ENCODE results near the gene NHLRC2. TPM values are rescaled to one million over a fixed set of nuclear protein-coding genes. Genes with fewer than 3 reads are reported as not detected.
"Not testable (repeated sequence)": the region's sequence is repeated elsewhere in the genome, so short reads cannot be mapped to it uniquely, and the experiment has no call there.

NHLRC2 gene
- polyA plus RNA-seq, 3 donors = 2.8 to 6.9 (median 5.3) TPM

GRCh38 chr10:113825791-113826190 is 28.7 kb upstream of the NHLRC2 start:
- no peak overlapping the region for H3K9ac ChIP-seq (ENCODE audit: insufficient read depth, low read length, poor library complexity, severe bottlenecking)
- H3K36me3 ChIP-seq (replicated peaks in 1 of 2; ENCODE audit: control insufficient read depth in 1 of 2, insufficient read depth in 2 of 2, low read length in 2 of 2) = no peaks in the 10 kb centered on the region
- no peak for TF ChIP-seq CTCF (IDR thresholded peaks at IDR 0.05)
- Mint-ChIP-seq H3K36me3 (no peaks in the 10 kb centered on the region), H3K4me3 (no peak overlapping the region), H3K27ac (no peak overlapping the region), H3K27me3 (ENCODE audit: low read depth in 3 of 3) (no peaks in the 10 kb centered on the region), H3K9me3 (peaks cover 0 to 3% (median 1%) of the 10 kb centered on the region in 7 donors), H3K4me1 (no peaks in the 10 kb centered on the region)
- no peaks in the 10 kb centered on the region for H4K20me1 ChIP-seq (ENCODE audit: insufficient read depth, low read length)
- no peaks in the 10 kb centered on the region for H3K9me3 ChIP-seq (replicated peaks in 1 of 2; ENCODE audit: control insufficient read depth in 1 of 2, insufficient read depth in 1 of 2, low read length in 2 of 2)
- H3K4me1 ChIP-seq (ENCODE audit: control insufficient read depth in 1 of 2, insufficient read depth in 2 of 2, low read length in 2 of 2) = no peaks in the 10 kb centered on the region
- no peaks in the 10 kb centered on the region for H3K27me3 ChIP-seq (ENCODE audit: control insufficient read depth in 2 of 2, insufficient read depth in 2 of 2, low read length in 2 of 2)
- no peak overlapping the region for H3K27ac ChIP-seq (ENCODE audit: low read depth in 1 of 2, low read length in 2 of 2)
- intact Hi-C loops (cut with micrococcal nuclease) = no loop called here
- no peak overlapping the region for H3K4me3 ChIP-seq (replicated peaks in 1 of 3; ENCODE audit: low read depth in 2 of 3, low read length in 3 of 3)
- H3K4me2 ChIP-seq (replicated peaks; ENCODE audit: extremely low read depth, low read length, poor library complexity, severe bottlenecking) = no peak overlapping the region
- no CpG with 5 or more reads among the region's 2 CpGs for WGBS (ENCODE audit: insufficient coverage)
- DNase-seq = no peak
- H3K79me2 ChIP-seq (ENCODE audit: insufficient read depth, low read length) = no peaks in the 10 kb centered on the region
- no peak overlapping the region for H2AFZ ChIP-seq (ENCODE audit: insufficient read depth, low read depth, low read length, poor library complexity, severe bottlenecking)

GRCh38 chr10:113828567-113828966 is 25.9 kb upstream of the NHLRC2 start:
- H3K27me3 Mint-ChIP-seq (ENCODE audit: low read depth in 3 of 3) = not testable (repeated sequence)

More at GRCh38 chr10:113828567-113828966, 25.9 kb upstream of the NHLRC2 start:
- intact Hi-C loops (cut with micrococcal nuclease); H3K9me3 Mint-ChIP-seq; H3K9me3 ChIP-seq (replicated peaks in 1 of 2; ENCODE audit: control insufficient read depth in 1 of 2, insufficient read depth in 1 of 2, low read length in 2 of 2); H3K9ac ChIP-seq (ENCODE audit: insufficient read depth, low read length, poor library complexity, severe bottlenecking); H3K79me2 ChIP-seq (ENCODE audit: insufficient read depth, low read length); H3K36me3 ChIP-seq (replicated peaks in 1 of 2; ENCODE audit: control insufficient read depth in 1 of 2, insufficient read depth in 2 of 2, low read length in 2 of 2); H3K4me3 ChIP-seq (replicated peaks in 1 of 3; ENCODE audit: low read depth in 2 of 3, low read length in 3 of 3); H3K36me3 Mint-ChIP-seq; H4K20me1 ChIP-seq (ENCODE audit: insufficient read depth, low read length); H3K27ac ChIP-seq (ENCODE audit: low read depth in 1 of 2, low read length in 2 of 2); DNase-seq; H3K27me3 ChIP-seq (ENCODE audit: control insufficient read depth in 2 of 2, insufficient read depth in 2 of 2, low read length in 2 of 2); H2AFZ ChIP-seq (ENCODE audit: insufficient read depth, low read depth, low read length, poor library complexity, severe bottlenecking); H3K4me2 ChIP-seq (replicated peaks; ENCODE audit: extremely low read depth, low read length, poor library complexity, severe bottlenecking); H3K4me1 ChIP-seq (ENCODE audit: control insufficient read depth in 1 of 2, insufficient read depth in 2 of 2, low read length in 2 of 2); H3K4me3 Mint-ChIP-seq; H3K27ac Mint-ChIP-seq; H3K4me1 Mint-ChIP-seq: not testable (repeated sequence)
- 92% methylated on average over 6 of the region's 10 CpGs for WGBS (ENCODE audit: insufficient coverage)

All from CD14-positive monocyte (primary cell).